Stimulated activated CD4-positive, alpha-beta T cell treated with anti-CD3 and anti-CD28 coated beads, TNF-alpha, amount 100 ng/mL, for 4 hours (primary cell): Measurements from ENCODE around the gene CRACR2A.

ENCODE experiments used
- DNase-seq, 3 experiments: peaks; one replicate each; pipeline ENCODE4 v3.0.0-alpha.2; 2020; ENCODE audit warnings: low read depth in 3 of 3

The CRACR2A gene

DNA sequence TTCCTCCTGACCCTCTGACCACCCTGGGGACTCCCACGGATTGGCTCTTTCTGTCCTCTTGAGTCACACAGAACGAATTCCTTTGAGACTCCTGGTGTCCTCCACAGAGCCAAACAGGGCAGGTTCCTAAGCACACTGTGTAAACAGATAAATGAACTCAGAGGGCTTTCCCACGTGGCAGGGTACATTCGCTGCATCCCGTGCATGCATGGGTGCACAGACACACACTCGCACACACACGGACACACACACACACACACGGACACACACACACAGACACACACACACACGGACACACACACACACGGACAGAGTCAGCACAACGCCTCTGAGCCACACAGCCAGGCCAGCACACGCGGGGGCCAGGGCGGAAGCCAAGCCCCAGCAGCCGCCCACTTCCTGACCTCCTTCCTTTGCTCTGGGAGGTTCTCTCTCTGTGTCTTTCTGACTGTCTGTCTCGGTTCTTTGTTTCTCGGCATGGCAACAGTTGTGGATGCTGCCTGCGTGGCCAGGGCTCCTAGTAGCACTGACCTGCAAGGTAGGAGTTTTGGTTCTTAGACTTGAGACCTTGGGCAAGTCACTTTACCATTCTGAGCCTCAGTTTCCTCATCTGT is 706 bp downstream of the CRACR2A start:
- peak; percentile 40 to 49 (median 48) for DNase-seq

DNA sequence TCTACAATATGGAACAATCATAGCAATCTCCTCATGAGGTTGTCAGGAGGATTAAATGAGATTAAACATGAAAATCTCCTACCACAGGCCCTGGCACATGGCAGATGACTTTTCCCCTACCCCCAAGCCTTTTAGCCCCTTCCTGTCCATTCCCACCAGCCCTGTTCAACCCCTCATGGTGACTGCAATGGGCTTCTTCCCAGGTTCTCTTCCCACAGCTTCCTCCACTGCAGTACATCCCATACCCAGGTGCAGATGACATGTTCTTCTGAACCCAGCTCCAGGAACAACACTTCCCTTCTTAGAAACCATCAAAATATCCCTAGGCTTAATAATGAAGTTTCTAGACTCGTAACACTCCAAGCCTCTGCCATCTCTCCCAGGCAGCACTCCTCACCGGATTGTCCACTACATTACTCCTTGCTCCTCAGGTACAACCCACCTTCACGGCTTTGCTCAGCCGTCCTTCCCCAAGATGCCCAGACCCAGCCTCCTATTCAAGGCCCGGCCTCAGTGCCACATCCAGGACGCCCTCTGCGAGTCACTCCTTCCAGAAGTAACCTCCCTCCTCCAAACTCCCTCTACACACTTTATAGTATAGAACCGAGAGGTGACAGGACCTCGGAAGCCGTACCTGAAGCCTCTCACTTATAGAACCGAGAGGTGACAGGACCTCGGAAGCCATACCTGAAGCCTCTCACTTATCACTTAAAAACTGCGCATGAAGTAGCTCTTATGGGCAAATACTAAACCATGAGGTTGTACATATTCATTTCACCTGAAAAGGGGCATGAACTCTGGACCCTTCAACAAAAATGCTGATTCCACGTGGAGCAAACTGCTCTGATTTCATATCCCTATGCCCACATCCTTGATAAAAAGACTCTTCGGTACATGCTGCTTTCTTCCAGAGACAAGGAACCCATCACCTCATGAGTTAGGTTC is 1.5 kb downstream of the CRACR2A start:
- no peak for DNase-seq

DNA sequence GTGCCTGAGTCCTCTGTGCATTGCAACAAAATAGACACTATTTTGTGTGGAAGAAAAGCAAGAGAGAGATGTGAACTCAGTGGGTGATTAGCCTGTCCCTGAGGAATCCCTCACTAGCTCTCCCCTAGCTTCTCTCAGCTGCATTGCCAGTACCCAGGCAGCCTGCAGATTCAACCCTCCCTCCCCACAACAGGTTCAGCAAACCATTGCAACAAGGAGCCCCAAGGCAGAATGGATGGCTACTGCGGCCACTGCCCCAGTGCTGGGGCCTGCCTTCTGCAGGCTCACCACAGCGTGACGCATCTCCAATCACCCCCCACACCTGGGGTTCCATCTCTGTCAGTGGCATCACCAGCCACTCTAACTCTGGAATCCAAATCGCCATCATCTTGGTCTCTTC is 2.3 kb downstream of the CRACR2A start:
- no peak for DNase-seq

DNA sequence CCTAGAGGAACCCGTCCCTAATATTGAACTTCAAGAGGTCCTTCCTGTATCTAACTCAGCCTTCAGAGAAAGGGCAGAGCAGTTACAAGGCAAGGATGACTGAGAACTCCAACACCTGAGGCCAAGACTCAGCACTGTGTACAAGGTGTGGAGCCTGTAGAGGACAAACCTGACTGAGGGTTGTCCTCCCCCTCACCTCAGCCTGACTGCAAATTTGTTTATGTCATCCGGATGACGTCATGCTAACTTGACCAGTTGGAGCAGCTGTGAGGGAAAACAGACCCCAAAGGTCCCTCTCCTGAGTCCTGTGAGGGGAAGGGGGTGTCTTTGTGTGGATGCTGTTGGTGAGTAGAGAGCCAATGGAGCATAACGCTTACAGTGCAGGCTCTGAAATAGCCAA is 4.3 kb downstream of the CRACR2A start:
- DNase-seq, result no peak

DNA sequence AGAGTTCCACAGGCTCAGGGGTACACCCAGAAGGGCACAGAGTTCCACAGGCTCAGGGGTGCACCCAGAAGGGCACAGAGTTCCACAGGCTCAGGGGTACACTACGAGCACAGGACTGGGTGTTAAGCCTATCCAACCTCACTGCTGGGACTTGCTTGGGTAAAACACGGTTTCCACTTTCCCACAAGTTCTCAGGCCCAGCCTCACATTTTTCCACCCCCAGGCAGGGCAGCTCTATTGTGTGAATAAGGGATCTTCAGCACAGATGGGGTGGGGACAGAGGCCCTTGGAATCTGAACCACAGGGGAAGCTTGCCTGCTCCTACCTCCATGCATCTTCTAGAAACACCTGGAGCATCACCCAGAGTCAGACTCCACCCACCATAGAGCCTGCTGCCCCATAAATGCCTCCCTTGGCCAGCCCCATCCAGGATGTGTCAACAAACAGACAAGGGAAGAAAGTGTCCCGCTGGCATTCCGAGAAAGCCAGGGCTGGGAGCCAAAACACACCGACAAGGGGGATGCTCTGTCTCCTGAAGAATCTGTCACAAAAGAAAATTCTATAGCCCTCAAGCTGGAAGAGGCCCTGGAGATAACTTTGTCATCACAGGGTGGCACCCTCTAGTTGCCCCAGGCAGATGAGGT is 4.8 kb downstream of the CRACR2A start:
- no peak for DNase-seq

DNA sequence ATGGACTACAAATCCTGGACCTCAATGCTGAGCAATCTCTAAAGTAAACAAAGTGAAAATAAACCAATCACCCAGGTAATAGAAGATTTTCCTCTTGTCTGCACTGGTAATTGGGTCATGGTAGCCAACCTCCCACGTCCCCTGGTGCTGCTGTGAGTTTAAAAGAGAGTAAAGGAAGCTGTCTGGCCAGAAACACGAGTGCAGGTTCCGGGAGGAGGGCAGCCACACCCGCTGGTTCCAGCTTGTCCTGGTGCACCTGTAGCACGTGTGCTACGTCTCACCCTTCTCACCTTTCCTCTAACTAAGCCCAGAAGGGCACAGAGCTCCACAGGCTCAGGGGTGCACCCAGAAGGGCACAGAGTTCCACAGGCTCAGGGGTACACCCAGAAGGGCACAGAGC is 5.4 kb downstream of the CRACR2A start:
- DNase-seq, result no peak

DNA sequence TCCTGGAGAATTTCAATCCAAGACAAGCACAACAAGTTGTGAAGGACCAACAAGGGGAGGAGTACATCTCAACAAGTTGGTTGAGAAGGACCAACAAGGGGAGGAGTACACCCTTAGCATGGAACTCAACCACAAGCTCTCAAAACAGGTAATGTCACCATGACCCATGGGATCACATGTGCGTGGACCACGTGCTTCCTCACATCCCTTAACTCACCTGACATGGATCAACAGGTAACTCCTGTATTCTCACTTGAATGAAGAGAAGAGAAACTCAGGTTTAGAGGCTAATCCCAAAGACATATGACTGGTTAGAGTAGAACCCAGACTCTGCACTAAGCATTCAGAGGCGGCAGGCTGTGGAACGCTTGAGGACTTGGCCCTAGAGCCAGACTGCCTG is 6.2 kb downstream of the CRACR2A start:
- no peak for DNase-seq

DNA sequence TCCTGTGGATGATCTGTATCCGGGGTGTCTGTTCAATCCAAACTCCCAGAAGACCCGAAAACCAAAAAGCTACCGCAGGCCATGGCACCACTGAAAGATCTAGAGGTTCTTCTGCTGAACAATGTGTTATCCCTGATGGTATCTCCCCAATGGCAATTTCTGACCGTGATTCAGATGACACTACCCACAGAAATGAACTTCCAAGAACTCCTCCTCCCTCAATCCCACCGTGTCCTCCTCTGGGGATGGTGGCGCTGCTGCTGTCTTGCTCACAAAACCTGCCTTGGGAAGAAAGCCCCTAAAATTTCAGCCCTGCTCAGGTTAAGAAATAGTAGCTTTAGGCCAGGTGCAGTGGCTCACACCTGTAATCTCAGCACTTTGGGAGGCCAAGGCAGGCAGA is 7.8 kb downstream of the CRACR2A start:
- no peak for DNase-seq

DNA sequence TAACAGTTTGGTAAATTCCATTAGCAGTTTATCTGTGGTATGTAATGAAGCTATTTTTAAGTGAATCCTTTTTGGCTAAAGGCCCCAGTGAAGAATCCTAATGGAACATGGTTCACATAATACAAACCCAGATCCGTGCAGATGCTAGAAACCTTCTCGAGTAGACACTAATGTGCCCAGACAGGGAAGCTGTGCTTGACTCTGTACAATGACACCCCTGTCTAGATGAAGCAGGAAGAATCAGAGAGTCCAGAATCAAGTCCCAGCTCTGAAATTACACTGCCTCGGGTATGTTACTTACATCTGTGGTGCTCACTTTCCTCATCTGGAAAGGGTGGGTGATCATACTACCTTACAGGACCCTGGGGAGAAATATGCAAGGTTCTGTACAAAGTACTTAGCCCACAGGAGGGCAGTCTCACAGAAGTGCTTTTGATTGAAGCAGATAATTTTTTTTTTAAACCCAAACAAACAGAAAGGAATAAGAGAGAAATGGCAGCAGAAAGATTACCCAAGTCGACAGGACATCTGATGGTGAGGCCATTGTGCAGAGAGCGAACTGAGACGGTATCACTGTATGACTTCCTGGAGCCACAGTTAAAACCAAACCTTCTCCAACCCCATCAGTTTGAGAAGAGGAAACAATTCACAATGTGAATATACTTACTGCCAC is 8.5 kb downstream of the CRACR2A start:
- DNase-seq, result no peak

DNA sequence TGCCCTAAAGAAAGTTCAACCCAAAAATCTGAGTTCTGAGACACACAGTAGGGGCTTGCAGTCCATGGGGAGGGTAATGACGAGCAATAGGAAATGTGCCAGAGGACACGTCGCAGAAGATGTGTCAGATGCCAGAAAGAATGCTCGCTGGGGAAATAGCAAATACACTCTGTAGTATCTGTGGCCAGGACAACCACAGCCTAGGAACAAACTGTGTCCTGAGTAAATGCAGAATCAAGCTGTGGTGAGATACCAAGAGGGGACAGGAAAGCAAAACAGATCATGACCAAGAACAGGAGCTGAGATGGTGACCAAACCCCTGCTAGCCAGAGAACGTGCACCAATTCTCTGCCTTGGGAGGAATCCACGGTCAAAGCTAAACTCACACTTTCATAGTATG is 9.1 kb downstream of the CRACR2A start:
- DNase-seq, result no peak

DNA sequence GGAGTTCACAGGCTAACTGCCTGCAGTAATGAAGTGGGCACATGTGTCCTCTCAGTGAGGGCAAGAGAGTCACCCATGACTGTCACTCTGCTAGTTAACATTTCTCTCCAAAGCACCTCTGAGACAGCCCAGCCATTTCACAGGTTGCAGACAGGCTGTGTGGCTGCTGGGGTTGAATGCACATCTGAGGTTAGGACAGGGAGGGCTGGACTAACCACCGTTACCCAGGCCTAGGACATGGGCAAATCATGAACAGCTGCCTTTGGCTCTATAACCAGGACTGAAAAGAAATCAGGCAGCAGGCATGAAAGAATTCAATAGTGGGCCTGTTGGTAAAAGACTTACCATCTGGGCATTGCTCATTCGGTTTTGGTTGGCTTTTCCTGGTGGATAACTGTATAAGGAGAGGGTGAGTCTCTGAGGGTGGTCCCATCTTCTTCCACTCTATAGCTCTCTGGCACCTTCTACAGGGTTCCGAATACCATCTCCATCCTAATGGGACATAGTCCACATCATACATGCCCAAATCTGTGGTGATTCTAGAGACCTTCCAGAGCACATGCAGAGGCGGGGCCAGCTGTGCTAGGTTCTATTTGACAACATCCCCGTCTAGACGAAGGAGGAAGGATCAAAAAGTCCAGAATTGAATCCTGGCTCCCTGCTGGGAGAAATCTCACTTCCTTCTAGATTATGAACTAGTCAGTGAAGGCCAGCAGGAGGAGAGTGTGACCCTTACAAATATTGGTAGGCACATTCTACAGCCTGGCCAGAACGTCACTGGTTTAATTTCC is 10.8 kb downstream of the CRACR2A start:
- DNase-seq, result no peak

DNA sequence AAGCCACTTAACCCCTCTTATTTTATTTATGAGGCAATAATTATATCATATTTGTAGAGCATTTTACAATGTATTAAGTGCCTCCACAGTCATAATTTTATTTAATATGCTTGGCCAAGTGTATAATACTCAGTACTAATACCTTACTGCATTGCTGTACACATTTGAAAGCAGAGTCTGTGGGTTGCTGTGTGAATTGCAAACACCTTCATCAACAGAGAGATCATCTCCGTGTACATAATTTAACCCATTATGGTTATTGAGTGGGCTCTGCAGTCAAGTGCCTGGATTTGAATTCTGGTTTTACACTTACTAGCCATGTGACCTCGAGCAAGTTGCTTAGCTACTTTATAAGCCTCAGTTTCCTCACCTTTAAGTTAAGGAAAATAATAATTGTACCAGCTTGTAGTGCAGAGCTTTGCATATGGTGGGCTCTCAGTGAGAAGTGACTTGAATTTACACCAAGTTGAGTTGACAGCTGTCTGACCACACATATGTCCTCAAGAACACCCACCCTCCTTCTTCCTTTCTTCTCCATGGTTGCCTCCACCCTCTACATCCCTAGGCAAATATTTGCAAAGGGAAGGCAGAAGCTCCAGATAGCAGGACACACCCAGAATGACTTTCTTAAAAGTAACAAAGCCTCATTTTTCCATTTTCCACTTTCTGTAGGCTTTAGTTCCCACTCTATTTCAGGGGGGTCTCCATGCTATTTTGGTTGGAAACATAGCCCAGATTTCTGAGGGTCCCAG is 12.3 kb downstream of the CRACR2A start:
- no peak for DNase-seq

DNA sequence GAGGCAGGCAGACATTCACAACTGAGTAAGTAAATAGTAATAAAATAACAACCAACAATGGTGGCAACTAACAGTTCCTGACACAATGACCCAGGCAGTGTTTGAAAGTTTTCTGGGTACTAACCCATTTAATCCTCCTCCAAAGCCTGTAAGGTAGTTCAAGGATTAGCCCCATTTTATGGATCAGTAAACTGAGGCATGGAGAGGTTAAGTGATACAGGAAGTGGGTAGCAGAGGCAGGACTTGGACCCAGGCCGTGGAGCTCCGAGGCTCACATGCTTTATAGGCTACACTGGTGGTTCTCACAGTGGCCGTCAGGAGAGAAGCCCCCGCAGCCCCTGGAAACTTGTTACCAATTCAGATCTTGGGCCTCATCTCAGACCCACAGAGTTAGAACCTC is 17.5 kb downstream of the CRACR2A start:
- no peak for DNase-seq

DNA sequence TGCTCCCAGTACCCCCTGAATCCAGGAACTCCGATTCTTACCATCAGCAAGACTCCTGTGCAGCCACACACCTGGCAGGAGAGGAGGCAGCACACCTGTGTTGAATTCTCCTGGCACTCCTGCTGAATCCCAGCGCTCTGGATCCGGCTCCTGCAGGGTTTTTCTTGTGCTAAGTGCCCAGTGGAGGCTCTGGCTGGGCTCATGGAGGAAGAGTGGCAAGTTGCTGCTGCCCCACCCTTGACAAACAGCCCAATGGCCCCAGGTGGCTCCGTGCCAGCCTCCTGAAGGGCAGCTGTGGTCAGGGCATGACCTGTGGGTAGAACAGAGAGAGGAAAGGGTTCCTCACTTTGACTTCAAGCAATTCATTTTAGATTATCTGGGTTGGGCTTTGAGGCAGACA is 20.0 kb downstream of the CRACR2A start:
- no peak for DNase-seq

DNA sequence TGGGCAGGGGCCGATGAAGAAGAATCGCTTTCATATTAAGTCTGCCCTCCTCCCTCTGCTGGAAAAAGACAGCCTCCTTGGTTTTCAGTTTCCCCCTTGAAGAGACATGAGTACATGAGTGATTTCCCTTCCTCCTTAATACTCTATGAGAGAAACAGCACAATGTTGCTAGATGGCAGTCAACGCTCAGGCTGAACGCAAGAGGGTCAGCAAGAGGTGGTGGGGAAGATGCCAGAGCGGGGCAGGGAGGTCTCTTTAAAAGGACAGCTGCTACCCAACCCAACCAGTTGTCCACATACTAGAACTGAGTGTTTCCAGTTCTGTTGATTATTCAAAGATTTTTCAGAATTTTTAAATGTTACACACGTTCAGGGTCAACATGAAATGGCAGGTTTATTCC is 22.8 kb downstream of the CRACR2A start:
- DNase-seq, result no peak

DNA sequence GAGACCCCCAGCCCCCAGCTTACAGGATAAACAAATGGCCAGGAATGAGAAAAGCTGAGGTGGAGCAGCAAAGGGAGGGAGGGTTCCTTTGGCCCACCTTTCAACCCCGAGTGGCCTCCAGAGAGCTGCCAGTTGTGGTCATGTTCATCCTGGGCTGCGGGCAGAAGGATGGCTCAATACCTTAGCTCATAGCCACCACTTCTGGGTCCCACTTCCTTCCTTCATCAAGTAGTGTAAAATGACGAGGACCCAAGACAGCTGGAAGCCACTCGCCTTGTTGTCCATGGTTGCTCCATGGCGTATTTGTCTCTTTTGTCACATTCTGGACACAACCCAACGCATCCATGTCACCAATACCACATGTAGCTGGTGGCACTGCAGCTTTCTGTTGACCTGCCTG is 24.2 kb downstream of the CRACR2A start:
- no peak for DNase-seq

DNA sequence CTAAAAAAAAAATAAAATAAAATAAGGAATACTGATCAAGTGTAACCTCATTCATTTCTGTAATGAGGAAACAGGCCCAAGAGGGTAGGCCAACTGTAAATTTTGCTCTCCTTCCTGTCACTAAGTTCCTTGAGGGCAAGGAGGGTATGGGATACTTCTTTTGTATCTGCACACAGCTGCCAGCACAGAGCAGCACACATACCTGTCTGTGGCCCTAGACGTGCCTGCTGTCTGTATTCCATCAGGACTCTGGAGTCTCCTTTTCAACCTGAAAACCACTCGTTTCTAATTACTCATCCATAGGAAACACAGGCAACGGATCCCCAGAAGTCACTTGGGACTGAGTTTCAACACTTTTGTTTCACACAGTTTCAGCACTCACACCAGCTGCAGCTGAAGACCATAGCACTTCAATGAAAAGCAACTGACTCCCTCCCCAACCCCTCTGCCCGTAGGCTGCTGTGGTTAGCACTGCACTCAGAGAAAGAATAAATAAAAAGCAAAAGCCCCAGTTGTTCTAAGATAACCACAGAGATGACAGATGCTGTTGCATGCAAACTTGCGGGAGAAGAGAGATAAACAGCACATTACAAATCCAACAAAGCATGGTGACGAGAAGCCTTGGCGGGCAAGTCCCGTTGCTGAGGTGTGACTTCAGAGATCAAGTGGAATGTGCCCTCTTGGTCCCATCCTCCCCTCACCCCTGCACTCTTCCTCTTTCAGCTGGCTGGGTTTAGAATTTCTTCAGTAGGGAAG is 24.9 kb downstream of the CRACR2A start:
- no peak for DNase-seq

DNA sequence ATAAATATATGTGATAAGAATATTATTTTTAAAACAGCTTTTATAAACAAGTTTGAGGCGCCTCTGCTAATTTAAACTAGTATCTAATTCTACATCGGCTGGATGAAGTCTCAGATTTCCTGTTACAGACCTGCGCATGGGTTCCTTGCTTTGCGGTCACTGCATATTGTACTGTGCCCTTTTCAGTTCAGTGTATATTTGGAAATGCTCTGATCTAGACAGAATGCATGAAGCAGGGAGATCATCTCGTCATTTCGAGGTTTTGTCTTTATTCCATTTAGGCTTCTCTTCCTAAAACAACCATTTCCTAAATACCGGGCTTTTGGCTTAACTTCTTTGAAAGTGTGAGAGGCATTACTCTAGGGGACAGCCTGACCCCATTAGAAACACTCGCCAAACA is 25.6 kb downstream of the CRACR2A start:
- no peak for DNase-seq

DNA sequence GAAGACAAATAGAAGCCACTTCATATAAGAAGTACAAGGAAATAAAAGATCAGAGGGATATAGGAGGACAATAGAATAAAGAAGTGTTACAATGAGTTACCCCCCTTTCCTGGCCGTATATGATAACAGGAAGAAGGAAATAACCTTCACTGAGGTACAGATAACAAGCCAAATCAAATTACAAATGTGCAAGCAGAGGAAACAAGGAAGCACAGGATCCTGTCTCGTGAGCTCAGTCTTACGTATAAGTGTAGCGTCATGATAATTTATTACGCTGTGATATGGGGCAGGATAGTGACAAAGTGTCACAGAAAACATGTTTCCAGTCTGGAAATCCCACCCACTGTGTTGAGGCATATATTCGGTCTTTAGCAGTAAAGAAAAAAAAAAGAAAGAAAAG is 26.5 kb downstream of the CRACR2A start:
- DNase-seq, result no peak
